ENCODE data around the gene CD96. TPM values are rescaled to one million over a fixed set of nuclear protein-coding genes. Genes with fewer than 3 reads are reported as not detected.

Gene CD96
- total RNA-seq, 2 donors from 2014 or later = not detected

DNA sequence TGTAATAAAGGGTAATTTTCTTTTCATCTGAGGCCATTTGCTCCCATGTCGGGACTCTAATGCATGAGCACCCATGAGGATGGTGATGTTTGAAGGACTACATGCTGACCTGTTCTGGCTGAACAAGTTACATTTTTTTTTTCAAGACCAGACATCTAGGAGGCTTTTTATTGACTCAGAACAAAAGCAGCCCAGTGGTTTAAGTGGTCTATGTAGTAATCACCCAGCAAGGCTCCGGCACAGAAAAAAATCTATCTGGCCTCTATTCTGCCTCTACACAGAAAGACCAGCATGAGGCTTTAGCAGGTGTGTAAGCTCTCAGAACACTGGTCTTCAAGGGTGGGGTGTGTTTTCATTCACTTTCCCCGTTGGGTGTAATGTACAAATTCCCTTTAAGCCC, 148.2 kb downstream of the CD96 start:
- H3K27ac ChIP-seq (ENCODE audit: low read depth, low read length) = no peak overlapping the region
- Mint-ChIP-seq H3K27ac (no peak overlapping the region), H3K36me3 (ENCODE audit: low read depth) (no peaks in the 10 kb centered on the region), H3K4me3 (no peak overlapping the region), H3K9me3 (no peaks in the 10 kb centered on the region), H3K4me1 (peaks cover 7% of the 10 kb centered on the region), H3K27me3 (ENCODE audit: insufficient read depth) (peaks cover 12% of the 10 kb centered on the region)
- WGBS, 2 experiments (ENCODE audit: insufficient coverage in 1 of 2, insufficient read length in 1 of 2) = 85 to 88% methylated on average over 2 to 3 of the region's 3 CpGs
- TF ChIP-seq, protein P1, sequence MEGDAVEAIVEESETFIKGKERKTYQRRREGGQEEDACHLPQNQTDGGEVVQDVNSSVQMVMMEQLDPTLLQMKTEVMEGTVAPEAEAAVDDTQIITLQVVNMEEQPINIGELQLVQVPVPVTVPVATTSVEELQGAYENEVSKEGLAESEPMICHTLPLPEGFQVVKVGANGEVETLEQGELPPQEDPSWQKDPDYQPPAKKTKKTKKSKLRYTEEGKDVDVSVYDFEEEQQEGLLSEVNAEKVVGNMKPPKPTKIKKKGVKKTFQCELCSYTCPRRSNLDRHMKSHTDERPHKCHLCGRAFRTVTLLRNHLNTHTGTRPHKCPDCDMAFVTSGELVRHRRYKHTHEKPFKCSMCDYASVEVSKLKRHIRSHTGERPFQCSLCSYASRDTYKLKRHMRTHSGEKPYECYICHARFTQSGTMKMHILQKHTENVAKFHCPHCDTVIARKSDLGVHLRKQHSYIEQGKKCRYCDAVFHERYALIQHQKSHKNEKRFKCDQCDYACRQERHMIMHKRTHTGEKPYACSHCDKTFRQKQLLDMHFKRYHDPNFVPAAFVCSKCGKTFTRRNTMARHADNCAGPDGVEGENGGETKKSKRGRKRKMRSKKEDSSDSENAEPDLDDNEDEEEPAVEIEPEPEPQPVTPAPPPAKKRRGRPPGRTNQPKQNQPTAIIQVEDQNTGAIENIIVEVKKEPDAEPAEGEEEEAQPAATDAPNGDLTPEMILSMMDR (conservative IDR thresholded peaks at IDR 0.05) = no peak
- peaks cover 4% of the 10 kb centered on the region for H3K4me1 ChIP-seq (ENCODE audit: control insufficient read depth, insufficient read depth, low read length)
- H3K9ac ChIP-seq (ENCODE audit: extremely low read depth, low read length, poor library complexity, severe bottlenecking) = no peak overlapping the region
- H3K4me3 ChIP-seq (ENCODE audit: low read length) = no peak overlapping the region
- H3K9me3 ChIP-seq (ENCODE audit: control insufficient read depth, low read length) = no peaks in the 10 kb centered on the region
- H3K36me3 ChIP-seq (ENCODE audit: control insufficient read depth, insufficient read depth, low read length) = no peaks in the 10 kb centered on the region
- no peak for DNase-seq
- H3K27me3 ChIP-seq (ENCODE audit: control insufficient read depth, insufficient read depth, low read length, poor library complexity, severe bottlenecking) = peaks cover 25% of the 10 kb centered on the region

DNA sequence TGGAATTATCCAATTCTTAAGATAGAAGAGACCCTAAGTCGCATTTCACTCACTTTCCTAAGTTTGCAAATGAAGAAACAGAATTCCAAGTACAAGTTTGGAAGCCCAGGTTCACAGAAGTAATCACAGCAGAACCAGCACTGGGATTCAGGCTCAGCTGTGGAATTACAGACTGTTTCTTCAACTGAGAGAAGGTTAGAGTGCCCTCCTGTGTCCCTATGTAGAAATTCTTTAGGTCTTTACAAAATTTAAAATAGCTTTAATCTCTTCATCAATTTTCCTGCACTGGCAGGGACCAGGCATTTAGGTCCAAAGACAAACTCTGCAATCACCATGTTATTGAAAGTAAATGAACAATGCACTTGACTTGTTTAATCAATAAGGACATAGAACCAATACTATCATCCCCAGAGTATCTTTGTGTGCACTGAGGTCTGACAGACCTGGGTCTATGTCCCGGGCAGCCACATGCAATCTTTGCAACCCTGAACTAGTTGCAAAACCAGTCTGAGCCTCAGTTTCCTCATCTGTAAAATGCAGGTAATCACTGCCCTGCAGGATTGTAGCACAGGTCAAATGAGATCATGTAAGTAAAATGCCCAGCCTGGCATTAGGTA, 149.4 kb downstream of the CD96 start:
- Mint-ChIP-seq H3K36me3 (ENCODE audit: low read depth) (no peaks in the 10 kb centered on the region), H3K4me1 (peaks cover 2% of the 10 kb centered on the region), H3K27me3 (ENCODE audit: insufficient read depth) (peaks cover 12% of the 10 kb centered on the region), H3K4me3 (no peak overlapping the region), H3K9me3 (no peaks in the 10 kb centered on the region), H3K27ac (no peak overlapping the region)
- Histone ChIP-seq H3K27me3 (ENCODE audit: control insufficient read depth, insufficient read depth, low read length, poor library complexity, severe bottlenecking) (peaks cover 18% of the 10 kb centered on the region), H3K27ac (ENCODE audit: low read depth, low read length) (no peak overlapping the region), H3K36me3 (ENCODE audit: control insufficient read depth, insufficient read depth, low read length) (no peaks in the 10 kb centered on the region), H3K4me3 (ENCODE audit: low read length) (no peak overlapping the region), H3K9ac (ENCODE audit: extremely low read depth, low read length, poor library complexity, severe bottlenecking) (no peak overlapping the region), H3K4me1 (ENCODE audit: control insufficient read depth, insufficient read depth, low read length) (peaks cover 4% of the 10 kb centered on the region), H3K9me3 (ENCODE audit: control insufficient read depth, low read length) (no peaks in the 10 kb centered on the region)
- TF ChIP-seq, protein P1 (conservative IDR thresholded peaks at IDR 0.05) = peak; percentile 75
- no peak for DNase-seq
- WGBS, 2 experiments (ENCODE audit: insufficient coverage in 1 of 2, insufficient read length in 1 of 2) = 48 to 100% methylated on average over 1 to 2 of the region's 2 CpGs

DNA sequence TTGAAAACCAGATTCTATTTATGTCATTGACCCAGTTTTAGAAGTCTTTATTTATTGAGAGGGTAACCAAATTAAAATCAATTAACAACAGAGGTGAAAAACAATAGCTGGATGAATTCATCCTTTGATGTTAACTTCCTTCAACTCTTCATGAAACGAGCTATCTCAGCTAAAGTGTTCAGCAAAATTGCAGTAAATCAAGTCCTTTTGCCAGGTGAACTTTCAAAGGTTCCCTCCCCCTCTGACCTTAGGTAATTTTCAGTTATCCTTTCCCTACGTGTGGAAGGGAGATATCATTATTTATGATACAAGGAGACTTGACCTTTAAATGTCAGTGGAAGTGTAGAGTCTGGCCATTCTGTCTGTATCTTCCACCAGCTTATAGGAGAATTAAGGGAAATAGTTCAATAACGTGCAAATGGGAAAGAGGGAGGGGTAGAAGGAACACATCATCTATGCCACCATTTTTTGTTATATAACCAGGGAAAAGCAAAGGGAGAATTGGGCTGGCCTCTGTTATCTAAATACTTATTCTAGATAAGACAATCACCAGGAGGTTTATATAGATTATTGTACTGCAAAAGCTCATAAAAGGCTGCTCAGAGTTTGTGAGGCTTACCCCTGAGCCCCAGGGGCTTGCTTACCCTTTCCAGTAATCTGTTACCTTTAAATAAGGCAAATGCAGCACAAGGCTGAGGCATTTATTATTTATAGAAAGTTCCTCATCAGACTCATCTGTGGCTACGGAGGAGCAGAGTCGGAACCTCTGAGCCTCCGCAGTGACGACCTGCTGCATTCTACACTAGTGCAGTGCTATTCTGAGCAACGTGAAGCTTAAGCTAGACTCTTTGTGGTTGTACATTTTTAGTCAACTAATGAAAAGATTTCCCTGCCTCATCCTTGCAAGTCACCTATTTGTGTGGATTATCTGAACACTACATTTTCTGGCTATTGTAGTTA, 150.9 kb downstream of the CD96 start:
- Mint-ChIP-seq H3K4me3 (no peak overlapping the region), H3K36me3 (ENCODE audit: low read depth) (no peaks in the 10 kb centered on the region), H3K4me1 (peaks cover 2% of the 10 kb centered on the region), H3K27ac (no peak overlapping the region), H3K9me3 (no peaks in the 10 kb centered on the region), H3K27me3 (ENCODE audit: insufficient read depth) (peaks cover 10% of the 10 kb centered on the region)
- Histone ChIP-seq H3K9ac (ENCODE audit: extremely low read depth, low read length, poor library complexity, severe bottlenecking) (no peak overlapping the region), H3K36me3 (ENCODE audit: control insufficient read depth, insufficient read depth, low read length) (no peaks in the 10 kb centered on the region), H3K9me3 (ENCODE audit: control insufficient read depth, low read length) (no peaks in the 10 kb centered on the region), H3K4me3 (ENCODE audit: low read length) (no peak overlapping the region), H3K27me3 (ENCODE audit: control insufficient read depth, insufficient read depth, low read length, poor library complexity, severe bottlenecking) (peaks cover 18% of the 10 kb centered on the region), H3K27ac (ENCODE audit: low read depth, low read length) (no peak overlapping the region), H3K4me1 (ENCODE audit: control insufficient read depth, insufficient read depth, low read length) (peaks cover 4% of the 10 kb centered on the region)
- TF ChIP-seq, protein P1 (conservative IDR thresholded peaks at IDR 0.05) = no peak
- WGBS, 2 experiments (ENCODE audit: insufficient coverage in 1 of 2, insufficient read length in 1 of 2) = 84 to 91% methylated on average over 5 to 8 of the region's 8 CpGs
- no peak for DNase-seq

Data from endodermal cell (in vitro differentiated cells).